ENCODE results near the gene PXDN.

DNA sequence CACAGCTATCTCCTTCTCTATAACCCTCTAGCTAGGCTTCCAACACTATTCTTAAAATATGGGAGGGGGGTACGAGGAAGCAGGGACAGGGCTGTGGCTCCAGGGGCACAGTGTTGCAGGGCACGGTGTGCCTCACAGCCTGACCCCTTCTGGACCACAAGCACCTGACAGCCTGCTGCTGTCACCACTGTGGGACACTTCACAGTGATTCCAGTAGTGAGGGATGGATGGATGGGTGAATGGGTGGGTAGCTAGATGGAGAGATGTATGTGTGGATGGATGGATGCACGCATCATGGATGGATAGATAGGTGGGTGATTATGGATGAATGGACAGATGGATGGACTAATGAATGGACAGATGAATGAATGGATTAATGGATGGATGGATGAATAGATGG lies 21.6 kb downstream of the PXDN start:
- TF ChIP-seq EZH2 (IDR thresholded peaks at IDR 0.05): no peak
- TF ChIP-seq POLR2AphosphoS5 (IDR thresholded peaks at IDR 0.05; ENCODE audit: borderline replicate concordance, low read depth, low read length): no peak
- no peak for TF ChIP-seq FOXP2 (optimal IDR thresholded peaks at IDR 0.05; ENCODE audit: control extremely low read depth, extremely low read length, insufficient read depth)
